ENCODE measurements around the gene GPX5.
"Not testable (repeated sequence)": the region's sequence is repeated elsewhere in the genome, so short reads cannot be mapped to it uniquely, and the experiment has no call there.

GPX5 gene

GRCh38 chr6:28505733-28506132 is 19.9 kb upstream of the GPX5 start:
- intact Hi-C loops (cut with DNase I; ENCODE audit: low total_unique reads) = no loop called here
- TF ChIP-seq CTCF (IDR thresholded peaks at IDR 0.05) = no peak

GRCh38 chr6:28506807-28507475 is 18.7 kb upstream of the GPX5 start:
- intact Hi-C loops (cut with DNase I; ENCODE audit: low total_unique reads) = no loop called here
- no peak for DNase-seq
- Histone ChIP-seq H3K36me3 (no peaks in the 10 kb centered on the region), H3K4me1 (no peaks in the 10 kb centered on the region), H3K9me3 (no peaks in the 10 kb centered on the region), H3K27ac (no peak overlapping the region), H3K4me3 (no peak overlapping the region), H3K27me3 (no peaks in the 10 kb centered on the region)
- no peak for TF ChIP-seq CTCF (IDR thresholded peaks at IDR 0.05)

More at GRCh38 chr6:28505733-28506132, 19.9 kb upstream of the GPX5 start:
- Histone ChIP-seq H3K9me3 (no peaks in the 10 kb centered on the region), H3K36me3 (no peaks in the 10 kb centered on the region), H3K27ac (no peak overlapping the region), H3K4me1 (no peaks in the 10 kb centered on the region), H3K27me3 (no peaks in the 10 kb centered on the region), H3K4me3 (no peak overlapping the region)
- no peak for DNase-seq

GRCh38 chr6:28511628-28512300 is 13.9 kb upstream of the GPX5 start:
- no peak overlapping the region for H3K4me3 ChIP-seq

GRCh38 chr6:28512387-28512786 is 13.3 kb upstream of the GPX5 start:
- H3K4me3 ChIP-seq; intact Hi-C loops (cut with DNase I; ENCODE audit: low total_unique reads); H3K9me3 ChIP-seq; DNase-seq; H3K27ac ChIP-seq; H3K4me1 ChIP-seq; H3K36me3 ChIP-seq; H3K27me3 ChIP-seq: not testable (repeated sequence)

More at GRCh38 chr6:28511628-28512300, 13.9 kb upstream of the GPX5 start:
- Histone ChIP-seq H3K4me1 (no peaks in the 10 kb centered on the region), H3K9me3 (no peaks in the 10 kb centered on the region), H3K27ac (no peak overlapping the region), H3K27me3 (no peaks in the 10 kb centered on the region), H3K36me3 (no peaks in the 10 kb centered on the region)
- intact Hi-C loops (cut with DNase I; ENCODE audit: low total_unique reads) = no loop called here
- no peak for DNase-seq
- TF ChIP-seq CTCF (IDR thresholded peaks at IDR 0.05) = no peak

GRCh38 chr6:28515676-28516075 is 10.0 kb upstream of the GPX5 start, which contains the start of gene GPX6:
GPX6 (minus strand) TSS chr6:28515793; CDS start chr6:28515743, 50 bp downstream.
- TF ChIP-seq CTCF (IDR thresholded peaks at IDR 0.05) = no peak
- Histone ChIP-seq H3K27ac (no peak within 1 kb of the TSS), H3K9me3 (no peaks in the 10 kb centered on the region), H3K36me3 (no peaks in the 10 kb centered on the region), H3K4me3 (no peak within 1 kb of the TSS), H3K4me1 (no peaks in the 10 kb centered on the region), H3K27me3 (no peaks in the 10 kb centered on the region)
- no peak for DNase-seq
- intact Hi-C loops (cut with DNase I; ENCODE audit: low total_unique reads) = no loop called here

- TF ChIP-seq CTCF (IDR thresholded peaks at IDR 0.05) = no peak
- Histone ChIP-seq H3K4me1 (no peaks in the 10 kb centered on the region), H3K27me3 (no peaks in the 10 kb centered on the region), H3K9me3 (no peaks in the 10 kb centered on the region), H3K36me3 (no peaks in the 10 kb centered on the region), H3K4me3 (no peak overlapping the region), H3K27ac (no peak overlapping the region)
- intact Hi-C loops (cut with DNase I; ENCODE audit: low total_unique reads) = no loop called here
- no peak for DNase-seq
Measured at GRCh38 chr6:28517964-28518363, 7.7 kb upstream of the GPX5 start.
